C1 segment of cervical spinal cord (tissue), 14 donors: Measurements from ENCODE around the gene TMEM255B.
"Not testable (repeated sequence)": the region's sequence is repeated elsewhere in the genome, so short reads cannot be mapped to it uniquely, and the experiment has no call there.

Source experiments
- DNase-seq, 14 donors: peaks; one replicate each; lab custom pipeline; 2025; lab: John Stamatoyannopoulos, UW

Gene TMEM255B

DNA sequence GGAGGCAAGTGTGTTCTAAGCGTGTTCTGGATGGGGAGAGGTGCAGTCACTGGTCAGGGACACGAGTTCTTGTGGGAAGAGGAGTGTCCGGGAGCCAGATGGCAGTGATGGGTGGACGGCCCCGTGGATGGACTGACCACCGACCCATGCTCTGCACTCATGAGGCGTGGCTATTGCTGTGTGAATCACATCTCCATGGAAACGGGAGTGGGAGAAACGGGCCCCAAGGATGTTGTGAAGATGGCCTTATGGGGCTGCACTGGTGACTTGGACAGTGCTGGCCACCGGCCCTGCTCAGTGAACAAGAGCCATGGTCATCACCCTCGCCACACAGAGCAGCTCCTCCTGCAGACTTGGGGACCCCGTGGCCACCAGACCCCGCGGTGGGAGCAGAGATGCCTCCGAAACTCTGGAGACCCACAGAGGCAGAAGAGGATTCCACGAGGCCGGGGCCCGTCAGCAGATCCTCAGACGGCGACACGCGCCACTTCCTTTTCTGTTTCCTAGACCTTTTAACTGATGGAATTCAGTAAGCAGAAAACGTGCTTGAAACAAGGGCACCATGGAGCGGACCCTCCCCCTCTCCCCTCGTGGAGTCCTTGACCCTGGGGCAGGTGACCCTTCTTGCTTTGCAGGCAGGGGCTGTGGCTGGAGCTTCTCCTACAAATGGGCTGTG, 57.4 kb downstream of the TMEM255B start:
- peak in 1 of 14 donors; percentile 26 for DNase-seq

DNA sequence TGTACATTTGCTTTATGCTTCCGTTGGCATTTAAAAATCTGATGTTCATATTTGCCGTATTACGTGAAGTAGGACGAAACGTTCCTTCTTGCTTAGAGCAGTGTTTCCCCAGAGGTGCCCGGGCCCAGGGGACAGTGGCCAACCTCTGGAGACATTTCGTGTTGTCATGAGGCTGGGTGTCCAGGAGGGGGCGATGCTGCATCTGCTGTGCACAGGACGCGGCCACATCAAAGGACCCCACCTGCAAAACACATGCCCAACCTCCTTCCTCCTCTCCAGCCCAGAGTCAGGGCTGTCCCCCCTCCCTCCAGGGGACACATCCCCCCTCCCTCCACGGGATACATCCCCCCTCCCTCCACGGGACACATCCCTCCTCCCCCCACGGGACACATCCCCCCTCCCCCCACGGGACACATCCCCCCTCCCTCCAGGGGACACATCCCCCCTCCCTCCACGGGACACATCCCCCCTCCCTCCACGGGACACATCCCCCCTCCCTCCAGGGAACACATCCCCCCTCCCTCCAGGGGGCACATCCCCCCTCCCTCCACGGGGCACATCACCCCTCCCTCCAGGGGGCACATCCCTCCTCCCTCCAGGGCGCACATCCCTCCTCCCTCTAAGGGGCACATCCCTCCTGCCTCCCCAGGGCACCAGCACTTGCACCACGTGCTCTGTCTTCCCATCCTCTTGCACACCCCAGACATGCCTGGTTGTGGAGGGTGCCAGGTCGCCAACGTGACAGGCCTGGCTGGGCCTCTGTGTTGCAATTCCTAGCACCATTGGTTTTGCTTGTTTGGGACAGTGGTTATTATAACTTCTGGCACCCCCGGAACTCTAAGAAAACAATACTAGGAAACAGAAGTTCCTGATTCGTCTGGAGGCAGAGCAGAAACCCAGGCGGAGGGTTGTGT, 58.2 kb downstream of the TMEM255B start:
- peak in 10 of 14 donors; percentile 17 to 75 (median 47) for DNase-seq

DNA sequence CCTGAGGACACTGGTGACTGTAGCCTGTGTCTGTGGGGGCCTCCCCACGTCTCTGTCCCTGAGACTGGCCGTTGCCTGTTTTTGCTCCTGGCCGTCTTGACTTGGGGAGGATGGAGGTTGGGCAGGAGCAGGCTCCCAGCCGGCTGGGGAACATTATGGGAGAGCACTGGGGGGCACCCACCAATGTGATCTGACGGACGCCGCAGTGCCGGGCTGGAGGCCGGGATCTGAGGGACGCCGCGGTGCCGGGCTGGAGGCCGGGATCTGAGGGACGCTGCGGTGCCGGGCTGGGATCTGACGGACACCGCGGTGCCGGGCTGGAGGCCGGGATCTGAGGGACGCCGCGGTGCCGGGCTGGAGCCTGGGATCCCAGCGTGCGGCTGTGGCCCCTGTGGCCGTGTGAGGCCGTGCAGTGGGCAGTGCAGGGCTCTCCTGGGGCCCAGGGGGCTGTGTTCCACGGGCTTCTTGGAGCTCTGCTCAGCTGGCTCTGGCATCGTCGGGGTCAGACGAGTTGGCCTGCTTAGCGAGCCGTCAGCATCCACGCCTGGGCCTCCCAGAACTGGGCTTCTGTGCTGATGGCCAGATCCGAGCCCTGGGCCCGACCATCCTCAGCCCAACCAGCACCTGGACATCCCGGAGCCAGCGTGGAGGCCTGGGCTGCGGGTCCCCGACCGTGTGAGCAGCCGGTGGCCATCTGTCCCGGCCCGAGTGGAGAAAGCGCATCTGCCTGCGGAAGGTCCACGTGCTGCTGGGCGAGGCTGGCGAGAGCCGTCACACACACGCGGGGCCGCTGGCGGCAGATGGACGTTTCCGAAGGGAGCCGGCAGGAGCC, 59.0 kb downstream of the TMEM255B start:
- no peak for DNase-seq

DNA sequence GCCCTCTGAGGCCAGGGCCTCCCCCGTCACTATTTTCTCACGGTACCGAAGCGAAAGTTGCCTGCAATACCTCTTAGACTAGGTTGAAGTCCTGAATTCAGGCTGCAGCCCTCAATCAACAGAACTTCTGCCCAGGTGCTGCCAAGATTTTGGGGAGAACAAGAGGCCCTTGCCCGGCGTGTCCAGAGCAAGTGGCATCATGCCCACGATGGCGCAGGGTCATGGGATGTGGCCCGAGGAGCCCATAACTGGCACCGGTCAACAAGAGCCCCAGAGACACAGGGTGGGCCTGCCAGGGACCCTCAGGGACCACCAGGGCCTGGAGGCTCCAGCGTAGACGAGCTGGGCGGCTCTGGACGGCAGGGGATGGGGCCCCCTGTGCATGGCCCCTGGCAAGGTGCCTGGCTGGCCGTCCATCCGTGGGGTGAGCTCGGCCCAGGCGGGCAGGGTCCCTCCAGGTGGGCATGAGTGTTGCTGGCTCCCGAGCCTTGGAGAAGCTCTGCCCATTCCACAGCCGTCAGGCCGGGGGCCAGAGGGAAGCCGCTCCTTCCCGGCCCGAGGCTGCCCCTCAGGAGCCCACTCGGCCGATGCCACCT, 59.8 kb downstream of the TMEM255B start:
- DNase-seq: no peak

DNA sequence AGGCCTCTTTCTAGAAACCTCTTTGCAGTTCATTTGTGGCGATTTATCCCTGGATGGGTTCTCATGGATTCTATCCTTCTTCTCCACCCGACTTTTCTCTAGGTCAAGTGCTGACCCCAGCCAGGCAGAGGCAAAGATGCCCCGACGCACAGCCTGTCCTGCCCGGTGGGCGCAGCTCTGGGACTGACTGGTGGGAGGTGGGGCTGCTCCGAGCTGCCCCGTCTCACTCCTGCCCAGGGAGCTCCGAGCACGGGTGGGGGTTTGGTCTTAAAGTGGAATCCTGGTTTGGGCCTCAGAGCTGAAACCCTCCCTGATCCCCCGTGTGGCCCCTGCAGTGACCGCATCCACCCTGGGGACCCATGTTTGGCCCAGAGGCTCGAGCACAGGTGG, 60.3 kb downstream of the TMEM255B start:
- DNase-seq: no peak

DNA sequence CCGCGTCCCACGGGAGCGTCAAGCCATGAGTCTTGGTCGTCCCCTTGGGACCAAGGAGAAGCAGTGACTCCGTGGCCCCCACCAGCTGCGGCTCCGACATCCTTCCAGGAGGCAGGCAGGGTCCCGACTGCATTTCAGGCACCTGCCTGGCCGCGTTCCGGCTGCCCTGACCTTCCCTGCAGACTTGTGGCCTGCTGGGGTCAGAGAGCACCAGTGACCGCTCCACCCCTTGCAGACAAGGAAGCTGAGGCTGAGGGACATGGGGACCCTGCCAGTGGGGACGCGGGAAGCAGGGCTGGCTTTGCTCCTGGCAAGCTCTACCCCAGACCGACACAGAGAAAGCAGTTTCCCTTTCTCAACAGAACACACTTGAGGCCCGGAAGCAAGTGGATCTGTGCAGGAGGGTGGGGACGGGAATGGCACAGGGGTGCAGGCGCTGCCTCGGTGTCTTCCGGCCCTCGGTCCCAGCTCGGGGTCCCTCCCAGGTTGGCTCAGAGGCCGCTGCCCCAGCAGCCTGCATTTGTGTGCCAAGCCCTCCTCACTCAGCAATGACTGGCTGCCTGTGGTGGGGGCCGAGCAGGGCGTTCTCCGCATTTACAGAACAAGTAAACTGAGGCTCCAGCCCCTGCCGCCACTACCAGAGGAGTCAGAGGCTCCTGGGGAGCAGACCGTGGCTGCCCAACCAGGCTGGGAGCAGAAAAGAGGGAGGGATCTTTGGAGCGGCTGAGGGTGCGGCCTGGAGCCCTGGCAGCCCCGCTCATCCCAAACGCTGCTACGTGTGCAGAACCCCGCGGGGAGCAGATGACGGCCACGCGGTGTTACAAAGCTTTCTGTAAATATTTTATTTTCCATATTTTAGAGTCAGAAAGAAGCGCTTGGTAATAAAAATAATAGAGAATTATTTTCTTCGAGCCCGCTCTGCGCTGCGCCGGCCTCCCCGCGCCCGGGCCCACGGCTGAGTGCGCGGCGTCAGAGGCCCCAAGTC, 61.0 kb downstream of the TMEM255B start:
- DNase-seq: no peak

DNA sequence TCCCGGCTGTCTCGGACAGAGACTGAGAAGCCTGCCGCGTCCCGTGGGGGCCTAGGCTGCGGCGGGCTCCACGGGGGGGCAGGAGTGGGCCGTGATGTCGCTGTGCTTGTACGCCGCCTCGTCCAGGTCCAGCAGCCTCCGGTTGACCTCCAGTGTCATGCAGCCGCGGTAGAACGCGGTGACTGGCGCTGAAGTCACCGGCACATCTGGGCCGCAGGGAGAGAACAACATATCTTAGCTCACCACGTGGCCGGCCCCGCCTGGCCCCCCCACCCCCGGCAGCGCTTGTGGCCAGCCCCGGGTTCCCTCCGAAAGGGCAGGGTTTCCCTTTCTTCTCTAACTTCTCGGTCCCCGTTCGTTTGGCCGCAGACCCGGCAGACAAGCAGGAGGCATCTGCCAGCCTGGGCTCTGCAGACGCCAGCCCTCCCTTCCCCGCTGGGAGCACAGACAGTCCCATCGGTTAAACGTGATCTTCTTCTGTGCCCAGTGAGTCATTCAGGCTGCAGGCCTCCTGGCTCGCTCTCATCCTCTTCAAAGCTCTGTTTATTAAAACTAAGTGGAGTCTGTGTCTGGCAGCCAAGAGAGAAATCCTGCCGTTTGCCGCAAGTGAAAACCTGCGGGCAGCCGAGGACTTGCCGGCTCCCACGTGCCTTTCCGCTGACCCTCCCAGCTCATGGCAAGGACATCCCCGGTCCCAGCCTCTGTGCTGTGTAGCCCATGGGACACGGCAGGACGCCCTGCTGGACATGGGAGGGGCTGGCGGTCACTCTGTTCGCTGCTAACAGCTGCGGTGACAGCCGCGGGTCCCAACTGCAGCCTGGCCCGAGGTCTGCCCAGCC, 62.0 kb downstream of the TMEM255B start:
- peak in 13 of 14 donors; percentile 25 to 93 (median 77) for DNase-seq

DNA sequence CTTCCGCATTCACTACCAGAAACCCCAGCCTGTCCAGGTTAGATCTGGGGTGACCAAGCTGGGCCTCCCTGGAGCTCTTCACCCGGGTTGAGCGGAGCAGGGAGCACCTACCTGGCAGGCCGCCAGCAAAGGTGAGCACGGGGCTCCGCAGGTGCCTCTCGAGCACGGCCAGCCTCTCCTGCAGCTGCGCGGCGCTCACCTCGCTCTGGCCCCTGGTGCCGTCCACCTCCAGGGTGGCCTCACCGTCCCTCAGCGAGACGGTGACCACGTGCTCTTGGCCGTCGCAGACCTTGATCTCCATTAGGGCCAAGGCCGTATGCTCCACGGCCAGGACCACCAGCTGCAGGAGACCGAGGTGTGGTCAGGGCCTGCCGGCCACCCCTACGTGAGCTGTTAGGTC, 62.8 kb downstream of the TMEM255B start:
- DNase-seq: no peak

DNA sequence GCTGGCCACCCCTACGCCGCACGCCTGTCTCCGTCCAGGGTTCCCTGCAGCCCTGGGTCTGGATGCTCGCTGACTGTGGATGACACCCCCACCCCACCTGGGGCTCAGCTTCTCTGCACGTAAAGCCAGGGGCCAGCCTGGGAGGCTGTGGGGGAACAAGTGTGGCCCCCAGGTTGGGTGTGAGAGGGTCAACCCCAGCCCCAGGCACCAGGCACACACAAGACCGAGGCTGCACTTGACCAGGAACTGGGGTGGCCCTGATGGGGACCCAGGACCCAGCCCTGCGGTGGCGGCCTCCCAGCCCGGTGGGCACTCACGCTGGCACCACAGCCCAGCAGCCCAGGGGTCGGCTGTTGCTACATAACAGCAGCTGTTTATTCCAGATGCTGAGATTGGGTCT, 63.2 kb downstream of the TMEM255B start:
- no peak for DNase-seq

DNA sequence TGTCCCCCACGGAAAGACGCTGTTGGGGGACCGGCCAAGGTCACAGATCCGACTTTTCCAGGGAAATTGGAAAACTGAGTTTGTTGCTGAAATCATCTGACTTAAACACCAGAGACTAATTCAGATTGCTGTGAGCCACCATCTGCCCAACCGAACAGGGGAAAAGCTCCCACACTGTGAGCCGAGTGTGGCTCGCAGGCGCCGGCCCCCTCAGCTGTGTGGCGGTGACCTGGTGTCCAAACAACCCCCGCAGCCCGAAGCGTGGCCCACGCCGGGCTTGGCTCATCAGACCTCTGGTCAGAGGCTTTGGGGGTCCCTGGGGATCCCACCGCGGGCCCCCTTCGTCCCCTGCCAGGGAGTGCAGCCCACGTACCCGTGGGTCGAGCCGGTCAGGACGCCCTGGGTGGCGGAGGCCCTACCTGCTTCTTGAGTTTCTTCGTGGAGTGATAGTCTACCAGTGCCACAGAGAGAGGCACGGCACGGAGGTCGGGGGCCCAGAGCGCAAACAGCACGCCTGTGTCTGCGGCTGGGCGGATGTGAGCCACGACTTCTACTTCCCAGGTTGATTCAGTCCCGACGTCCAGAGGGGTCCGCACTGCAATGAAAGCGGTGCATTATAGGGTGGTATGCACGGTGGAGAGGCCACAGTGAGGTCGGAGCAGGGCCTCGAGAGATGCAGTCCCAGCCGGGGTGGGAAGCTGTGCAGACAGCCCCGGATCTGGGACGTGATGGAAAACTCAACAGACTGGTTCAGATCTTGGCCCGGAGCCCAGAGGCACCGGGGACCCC, 64.1 kb downstream of the TMEM255B start:
- DNase-seq: no peak

DNA sequence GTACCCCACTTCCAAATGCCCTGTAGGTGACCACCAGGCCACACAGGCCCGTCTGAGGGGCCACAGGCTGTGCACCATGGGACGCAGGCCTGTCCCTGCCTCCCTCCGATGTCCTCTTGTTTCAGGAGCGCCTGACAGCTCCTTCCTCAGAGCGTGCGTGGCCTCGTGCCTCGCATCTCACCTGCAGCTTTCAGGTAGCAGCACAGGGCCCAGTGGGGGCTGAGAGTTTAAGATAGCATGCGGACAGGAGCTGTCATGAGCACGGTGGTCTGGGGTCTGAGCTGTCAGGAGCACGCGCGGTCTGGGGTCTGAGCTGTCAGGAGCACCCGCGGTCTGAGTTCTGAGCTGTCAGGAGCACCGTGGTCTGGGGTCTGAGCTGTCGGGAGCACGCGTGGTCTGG, 64.7 kb downstream of the TMEM255B start:
- no peak for DNase-seq

DNA sequence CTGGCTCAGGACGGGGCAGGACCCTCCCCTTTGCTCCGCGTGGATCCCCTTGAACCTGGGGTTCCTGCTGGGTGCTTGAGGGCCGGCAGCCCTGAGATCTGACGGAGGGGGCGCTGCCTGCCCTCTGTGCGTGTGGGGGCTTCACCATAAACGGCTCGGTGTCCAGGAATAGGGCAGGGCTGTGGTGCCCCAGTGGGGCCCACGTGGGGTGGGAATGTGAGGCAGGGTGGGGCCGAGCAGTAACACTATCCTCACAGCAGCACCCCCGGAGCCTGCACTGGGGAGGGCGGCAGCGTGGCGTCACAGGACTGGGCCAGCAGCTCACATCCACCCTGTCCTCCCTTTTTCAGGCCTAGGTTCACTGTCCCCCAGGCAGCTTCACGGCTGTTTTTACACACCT, 66.8 kb downstream of the TMEM255B start:
- no peak for DNase-seq

DNA sequence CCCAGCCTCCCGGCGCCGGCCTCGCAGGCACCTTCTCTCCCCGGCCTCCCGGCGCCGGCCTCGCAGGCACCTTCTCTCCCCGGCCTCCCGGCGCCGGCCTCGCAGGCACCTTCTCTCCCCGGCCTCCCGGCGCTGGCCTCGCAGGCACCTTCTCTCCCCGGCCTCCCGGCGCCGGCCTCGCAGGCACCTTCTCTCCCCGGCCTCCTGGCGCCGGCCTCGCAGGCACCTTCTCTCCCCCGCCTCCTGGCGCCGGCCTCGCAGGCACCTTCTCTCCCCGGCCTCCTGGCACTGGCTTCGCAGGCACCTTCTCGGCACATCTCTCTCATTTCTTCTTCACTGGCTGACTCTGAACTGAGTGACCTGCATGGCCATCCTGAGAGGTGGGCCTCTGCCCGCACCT, 67.4 kb downstream of the TMEM255B start:
- DNase-seq: not testable (repeated sequence)

DNA sequence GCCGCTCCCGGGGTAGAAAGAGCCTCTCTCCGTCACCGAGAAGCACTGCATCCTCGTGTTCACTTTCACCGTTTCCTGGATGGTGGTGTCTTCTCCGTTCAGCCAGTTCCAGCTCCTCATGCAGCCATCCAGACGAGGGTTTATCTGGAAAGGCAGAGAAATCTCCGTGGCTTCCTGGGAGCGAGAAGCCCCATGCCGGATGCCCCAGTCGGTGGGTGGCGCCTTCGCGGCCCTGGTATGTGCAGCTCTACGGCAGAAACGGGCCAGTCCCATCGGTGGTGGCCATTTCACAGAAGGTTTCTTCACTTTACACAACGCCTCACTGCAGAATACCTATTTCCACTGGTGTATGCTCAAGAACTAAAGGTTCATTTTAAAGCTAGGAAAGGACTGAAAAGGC, 68.0 kb downstream of the TMEM255B start:
- DNase-seq: no peak

DNA sequence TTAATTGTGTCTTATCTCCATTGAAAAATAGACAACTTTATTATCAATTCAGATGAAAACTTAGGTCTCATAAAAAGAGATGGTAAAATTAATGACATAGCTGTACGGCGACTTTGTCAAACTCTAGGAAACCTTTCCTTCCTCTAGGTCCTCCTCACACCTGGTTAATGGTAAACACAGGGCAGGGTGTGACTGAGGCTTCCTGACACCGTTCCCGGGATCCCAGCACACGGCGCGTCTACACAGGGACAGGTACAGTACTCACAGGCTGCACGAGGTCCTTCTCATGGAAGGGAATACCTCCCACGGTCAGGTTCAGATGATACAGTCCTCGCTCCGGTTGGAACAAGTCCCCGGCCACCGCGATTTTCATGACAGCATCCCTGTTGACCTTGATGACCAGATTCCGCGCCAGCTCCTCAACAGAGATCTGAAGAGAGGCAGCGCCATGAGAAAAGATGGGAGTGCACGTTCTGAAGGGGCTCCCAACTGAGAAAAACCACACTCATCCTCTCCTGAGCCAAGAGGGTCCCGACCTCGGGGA, 69.3 kb downstream of the TMEM255B start:
- DNase-seq: no peak

DNA sequence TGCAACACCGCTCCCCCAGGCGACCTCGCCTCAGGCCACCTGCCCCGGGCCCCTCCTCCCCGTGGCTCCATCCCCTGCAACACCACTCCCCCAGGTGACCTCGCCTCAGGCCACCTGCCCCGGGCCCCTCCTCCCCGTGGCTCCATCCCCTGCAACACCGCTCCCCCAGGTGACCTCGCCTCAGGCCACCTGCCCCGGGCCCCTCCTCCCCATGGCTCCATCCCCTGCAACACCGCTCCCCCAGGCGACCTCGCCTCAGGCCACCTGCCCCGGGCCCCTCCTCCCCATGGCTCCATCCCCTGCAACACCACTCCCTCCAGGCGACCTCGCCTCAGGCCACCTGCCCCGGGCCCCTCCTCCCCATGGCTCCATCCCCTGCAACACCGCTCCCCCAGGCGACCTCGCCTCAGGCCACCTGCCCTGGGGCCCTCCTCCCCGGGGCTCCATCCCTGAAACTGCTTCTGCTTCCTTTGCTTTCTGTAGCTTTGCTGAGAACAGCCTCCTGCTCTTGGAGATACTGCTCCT, 71.5 kb downstream of the TMEM255B start:
- not testable (repeated sequence) for DNase-seq

DNA sequence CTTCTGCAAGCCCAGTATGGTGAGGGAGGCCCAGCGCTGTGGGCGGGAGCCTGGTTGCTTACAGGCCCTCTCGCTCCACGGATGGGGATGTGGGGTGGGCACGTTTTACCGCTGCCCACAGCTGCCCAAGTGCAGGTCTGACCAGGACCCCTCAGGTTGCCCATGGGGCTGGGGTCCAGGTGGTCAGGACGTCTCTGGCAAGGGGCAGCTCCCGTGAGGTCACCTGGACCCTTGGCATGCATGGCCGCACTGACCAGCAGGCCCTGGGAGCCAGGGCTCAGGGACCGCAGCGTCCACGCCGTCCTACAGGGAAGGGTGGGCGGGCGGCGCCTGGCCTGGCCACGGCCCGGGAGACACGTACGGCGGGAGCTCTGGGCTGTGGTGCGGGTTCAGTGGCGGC, 72.0 kb downstream of the TMEM255B start:
- no peak for DNase-seq

DNA sequence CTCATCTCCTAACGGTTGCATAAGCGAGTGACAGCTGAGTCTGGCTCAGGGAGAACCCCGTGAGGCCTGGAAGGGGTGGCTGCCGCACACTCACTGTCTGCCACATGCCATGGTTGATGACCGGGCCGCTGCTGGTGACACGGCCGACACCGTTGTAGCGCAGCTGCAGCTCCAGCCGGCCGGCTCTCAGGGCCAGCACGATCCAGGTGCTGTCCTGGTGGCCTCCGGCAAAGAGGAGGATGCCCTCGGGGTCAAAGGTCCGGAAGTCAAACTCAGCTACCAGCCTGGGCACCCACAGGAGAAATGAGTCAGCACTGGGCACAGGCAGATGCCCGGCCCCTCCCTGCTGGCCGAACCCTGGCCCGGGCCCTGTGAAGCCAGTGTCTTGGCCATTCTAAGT, 73.2 kb downstream of the TMEM255B start:
- DNase-seq: no peak
